NCI-H524 treated with DMSO at 0.1 percent for 48 hours (cell line): ENCODE measurements around the gene PRSS53.
"Not testable (repeated sequence)": the region's sequence is repeated elsewhere in the genome, so short reads cannot be mapped to it uniquely, and the experiment has no call there.

Experiments
- DNase-seq: peaks from one replicate; lab custom pipeline; 2025; lab: John Stamatoyannopoulos, UW

The PRSS53 gene

GRCh38 chr16:31117384-31118222 is 28.9 kb upstream of the PRSS53 start, which contains the start of gene KAT8:
Gene KAT8, plus strand, starts transcription at chr16:31117664. Its CDS starts 18 bp downstream, at chr16:31117682.
- DNase-seq: peak; percentile 70

DNA sequence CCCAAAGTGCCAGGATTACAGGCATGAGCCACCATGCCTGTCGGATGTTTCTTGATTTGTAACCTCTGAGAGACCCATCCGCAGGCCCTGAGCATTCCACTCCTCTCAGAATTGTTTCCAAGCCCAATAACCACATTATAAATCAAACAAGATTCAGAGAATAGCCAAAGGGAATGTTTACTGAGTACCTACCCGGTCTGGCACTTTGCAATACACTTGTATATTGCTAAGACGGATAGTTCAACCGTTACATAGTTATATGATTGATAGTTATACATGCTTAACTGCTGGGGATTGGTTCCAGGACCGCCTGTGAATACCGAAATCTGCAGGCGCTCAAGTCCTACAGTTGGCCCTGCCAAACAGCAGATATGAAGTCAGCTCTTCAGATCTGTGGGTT is 25.7 kb upstream of the PRSS53 start:
- DNase-seq: no peak

- no peak for DNase-seq
Measured at GRCh38 chr16:31113121-31114120, 24.7 kb upstream of the PRSS53 start.

- no peak for DNase-seq
Measured at GRCh38 chr16:31112711-31113110, 24.0 kb upstream of the PRSS53 start.

DNA sequence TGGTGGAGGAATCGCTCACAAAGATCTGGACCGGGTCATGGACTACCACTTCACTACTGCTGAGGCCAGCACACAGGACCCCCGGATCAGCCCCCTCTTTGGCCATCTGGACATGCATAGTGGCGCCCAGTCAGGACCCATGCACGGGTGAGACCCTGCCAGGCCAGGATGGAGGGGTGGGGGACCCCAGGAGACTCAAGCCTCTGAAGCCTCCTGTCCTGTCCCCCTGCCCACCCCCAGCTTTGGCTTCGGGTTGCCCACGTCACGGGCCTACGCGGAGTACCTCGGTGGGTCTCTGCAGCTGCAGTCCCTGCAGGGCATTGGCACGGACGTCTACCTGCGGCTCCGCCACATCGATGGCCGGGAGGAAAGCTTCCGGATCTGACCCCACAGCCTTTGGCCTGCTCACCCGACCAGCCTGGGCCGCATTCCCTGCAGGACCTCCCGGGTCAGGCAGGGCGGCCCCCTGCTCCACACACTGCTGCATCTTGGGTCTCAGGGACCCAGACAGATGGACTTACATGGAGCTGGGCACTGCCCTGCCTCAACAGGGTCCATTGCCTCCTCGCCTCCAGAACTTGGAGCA is 23.2 kb upstream of the PRSS53 start:
- no peak for DNase-seq

GRCh38 chr16:31110106-31111034 is 21.6 kb upstream of the PRSS53 start:
- DNase-seq: no peak

DNA sequence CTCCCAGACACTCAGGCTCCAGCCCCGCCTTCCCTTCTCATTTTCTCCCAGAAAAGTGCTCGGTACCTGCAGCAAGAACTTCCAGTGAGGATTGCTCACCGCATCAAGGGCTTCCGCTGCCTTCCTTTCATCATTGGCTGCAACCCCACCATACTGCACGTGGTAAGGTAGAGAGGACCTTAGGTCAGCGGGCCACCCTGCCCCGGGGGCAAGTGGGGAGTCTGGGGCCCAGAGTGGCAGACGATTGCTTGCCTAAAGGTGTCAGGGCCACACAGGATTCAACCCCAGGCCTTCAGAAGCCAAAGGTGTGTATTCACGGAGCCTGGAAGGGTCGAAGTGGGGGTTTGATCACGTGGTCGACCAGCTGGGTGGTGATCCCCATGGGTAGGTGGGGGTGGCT is 20.9 kb upstream of the PRSS53 start:
- DNase-seq: no peak

DNA sequence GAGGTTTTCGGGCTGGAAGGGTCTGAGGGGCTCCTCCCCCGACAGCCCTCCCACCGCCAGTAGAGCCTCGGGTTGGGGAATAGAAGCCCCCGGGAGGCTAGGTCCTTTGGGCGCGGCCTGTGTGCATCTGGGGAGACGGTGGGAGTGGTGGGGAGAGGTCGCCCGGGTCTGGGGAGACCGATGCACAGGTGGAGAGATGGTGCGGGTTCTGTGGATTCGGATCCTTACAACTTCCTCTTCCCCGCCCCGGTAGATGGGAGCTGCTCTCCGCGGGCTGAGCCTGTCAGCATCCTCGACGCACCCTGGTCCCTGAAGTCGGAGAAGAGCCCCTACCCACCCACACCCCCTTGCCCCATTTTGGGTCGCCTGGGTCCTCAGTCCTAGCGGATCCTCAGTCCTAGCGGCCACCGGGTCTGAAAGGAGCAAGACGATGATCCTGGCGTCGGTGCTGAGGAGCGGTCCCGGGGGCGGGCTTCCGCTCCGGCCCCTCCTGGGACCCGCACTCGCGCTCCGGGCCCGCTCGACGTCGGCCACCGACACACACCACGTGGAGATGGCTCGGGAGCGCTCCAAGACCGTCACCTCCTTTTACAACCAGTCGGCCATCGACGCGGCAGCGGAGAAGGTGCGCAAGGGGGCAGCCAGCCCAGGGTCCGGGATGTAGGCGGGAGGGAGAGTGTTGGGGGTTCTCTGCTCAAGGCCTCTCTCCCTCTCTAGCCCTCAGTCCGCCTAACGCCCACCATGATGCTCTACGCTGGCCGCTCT is 20.2 kb upstream of the PRSS53 start:
- DNase-seq: no peak

- DNase-seq: peak; percentile 38
Measured at GRCh38 chr16:31108035-31108793, 19.5 kb upstream of the PRSS53 start, which contains the start of gene BCKDK. Gene BCKDK, plus strand, starts transcription at chr16:31108386. Its CDS starts 838 bp downstream, at chr16:31109224.

DNA sequence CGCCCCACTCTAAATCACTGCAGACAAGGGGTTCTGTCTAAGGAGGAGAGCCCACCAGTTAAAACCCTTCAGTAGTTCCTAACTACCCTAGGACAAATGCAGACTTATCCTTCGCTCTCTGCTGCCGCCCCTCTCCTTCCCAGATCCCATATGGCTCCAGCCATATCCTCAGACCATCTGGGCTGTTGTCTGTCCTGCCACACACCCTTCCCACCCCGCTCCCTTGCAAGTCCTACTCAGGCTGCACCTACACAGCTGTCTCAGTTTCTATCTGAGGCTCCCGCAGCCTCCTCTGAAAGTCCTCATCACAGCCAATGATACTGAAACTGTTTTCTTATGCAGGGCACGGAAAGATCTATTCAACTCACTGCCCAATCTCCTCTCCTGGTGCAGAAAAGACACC is 18.7 kb upstream of the PRSS53 start:
- peak; percentile 75 for DNase-seq

- DNase-seq: no peak
Measured at GRCh38 chr16:31106509-31107464, 18.0 kb upstream of the PRSS53 start.

- no peak for DNase-seq
Measured at GRCh38 chr16:31105677-31106213, 17.0 kb upstream of the PRSS53 start.

- DNase-seq: not testable (repeated sequence)
Measured at GRCh38 chr16:31100876-31101641, 12.3 kb upstream of the PRSS53 start.

DNA sequence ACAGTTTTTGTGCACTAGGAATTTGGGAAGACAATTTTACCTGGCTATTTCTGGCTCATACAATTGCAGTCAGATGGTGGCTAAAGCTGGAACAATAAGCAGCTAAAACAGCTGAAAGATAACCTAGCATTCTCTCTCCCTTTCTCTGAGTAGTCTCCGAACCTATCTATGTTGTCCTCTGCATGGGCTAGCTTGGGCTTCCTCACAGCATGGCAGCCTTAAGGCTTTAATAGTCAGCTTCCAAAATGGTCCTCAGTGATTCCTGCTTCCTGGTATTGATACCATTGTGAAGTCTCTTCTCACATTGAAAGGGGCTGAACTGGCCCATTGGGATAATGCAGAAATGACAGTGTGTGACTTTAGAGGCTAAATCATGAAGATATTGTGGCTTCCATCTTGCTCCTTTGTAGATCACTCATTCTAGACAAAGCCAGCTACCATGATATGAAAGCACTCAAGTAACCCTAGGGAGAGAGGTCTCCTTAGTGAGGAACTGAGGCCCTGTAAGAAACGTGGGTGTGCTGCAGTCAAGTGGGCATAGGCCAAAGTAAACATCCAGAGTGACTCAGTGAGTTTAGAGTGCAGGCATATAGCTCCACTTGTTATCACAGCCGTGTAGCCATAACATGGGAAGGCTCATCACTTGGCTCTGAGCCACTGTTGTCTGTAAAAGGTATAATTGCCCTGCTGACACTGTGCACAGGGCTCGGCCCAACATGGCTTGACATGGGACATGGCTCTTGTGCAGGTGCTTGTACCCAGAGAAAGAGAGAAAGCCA is 11.3 kb upstream of the PRSS53 start:
- DNase-seq: no peak

- DNase-seq: peak; percentile 90
Measured at GRCh38 chr16:31094424-31095120, 5.8 kb upstream of the PRSS53 start, which contains the start of gene VKORC1. Gene VKORC1, minus strand, starts transcription at chr16:31094797. Its CDS starts 68 bp downstream, at chr16:31094729.

DNA sequence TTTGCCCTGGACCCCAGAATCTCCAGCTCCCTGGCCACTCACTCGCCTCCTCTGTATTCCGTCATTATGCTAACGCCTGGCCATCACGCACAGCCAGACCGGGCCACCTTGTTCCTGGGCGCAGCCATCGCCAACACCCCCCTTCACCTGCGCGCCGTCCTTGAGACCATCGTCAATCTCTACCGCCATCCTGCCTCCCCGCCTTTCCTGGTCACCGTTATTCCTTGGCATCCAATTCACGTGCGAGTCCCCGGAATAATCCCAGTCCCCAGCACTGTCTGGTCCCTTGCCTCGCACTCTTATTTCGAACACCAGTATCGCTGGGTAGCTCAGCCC is 5.3 kb upstream of the PRSS53 start:
- no peak for DNase-seq
